ENCODE results near the gene TRPM2. TPM values are rescaled to one million over a fixed set of nuclear protein-coding genes. Genes with fewer than 3 reads are reported as not detected.
"Not testable (repeated sequence)": the region's sequence is repeated elsewhere in the genome, so short reads cannot be mapped to it uniquely, and the experiment has no call there.

TRPM2 gene
- total RNA-seq, 1 donor from 2014 or later = 2.2 TPM

GRCh38 chr21:44415073-44416025 lies 61.9 kb downstream of the TRPM2 start:
- no peak for DNase-seq

GRCh38 chr21:44416193-44416592 lies 62.8 kb downstream of the TRPM2 start:
- no peak for DNase-seq

- not testable (repeated sequence) for DNase-seq
Measured at GRCh38 chr21:44417621-44418107, 64.2 kb downstream of the TRPM2 start.

GRCh38 chr21:44418108-44418875 lies 64.9 kb downstream of the TRPM2 start:
- no peak for DNase-seq

GRCh38 chr21:44418876-44419230 lies 65.4 kb downstream of the TRPM2 start:
- DNase-seq = no peak

- DNase-seq = no peak
Measured at GRCh38 chr21:44419679-44420078, 66.3 kb downstream of the TRPM2 start.

GRCh38 chr21:44420416-44421205 lies 67.2 kb downstream of the TRPM2 start:
- no peak for DNase-seq

GRCh38 chr21:44421901-44422840 lies 68.8 kb downstream of the TRPM2 start:
- DNase-seq = no peak

GRCh38 chr21:44423312-44423821 lies 69.9 kb downstream of the TRPM2 start:
- DNase-seq = no peak

- DNase-seq = no peak
Measured at GRCh38 chr21:44423941-44424607, 70.7 kb downstream of the TRPM2 start.

GRCh38 chr21:44424608-44425306 lies 71.3 kb downstream of the TRPM2 start:
- no peak for DNase-seq

GRCh38 chr21:44425307-44425894 lies 72.0 kb downstream of the TRPM2 start:
- no peak for DNase-seq

GRCh38 chr21:44425895-44426662 lies 72.7 kb downstream of the TRPM2 start:
- no peak for DNase-seq

GRCh38 chr21:44426663-44427191 lies 73.3 kb downstream of the TRPM2 start:
- no peak for DNase-seq

GRCh38 chr21:44427241-44428120 lies 74.1 kb downstream of the TRPM2 start:
- DNase-seq = no peak

GRCh38 chr21:44428281-44428960 lies 75.0 kb downstream of the TRPM2 start:
- no peak for DNase-seq

GRCh38 chr21:44429894-44430293 lies 76.5 kb downstream of the TRPM2 start:
- DNase-seq = no peak
